ENCODE data around the gene PLD1. TPM values are rescaled to one million over a fixed set of nuclear protein-coding genes. Genes with fewer than 3 reads are reported as not detected.
"Not testable (repeated sequence)": the region's sequence is repeated elsewhere in the genome, so short reads cannot be mapped to it uniquely, and the experiment has no call there.

Gene PLD1
- total RNA-seq, 1 donor from 2014 or later: 8.8 TPM

GRCh38 chr3:171563298-171563697 lies 247.0 kb downstream of the PLD1 start:
- TF ChIP-seq CTCF (IDR thresholded peaks at IDR 0.05): no peak
- DNase-seq (ENCODE audit: low spot score in 2 of 2): no peak
- intact Hi-C loops (cut with DNase I): loop anchor here (10.0 kb wide), 1 partner anchor 378 kb away; no protein-coding TSS in a partner anchor
- H3K4me3 ChIP-seq: no peak overlapping the region
- no peaks in the 10 kb centered on the region for H3K36me3 ChIP-seq
- H3K4me1 ChIP-seq: no peaks in the 10 kb centered on the region
- no peaks in the 10 kb centered on the region for H3K9me3 ChIP-seq
- no peak overlapping the region for H3K27ac ChIP-seq
- no peaks in the 10 kb centered on the region for H3K27me3 ChIP-seq

GRCh38 chr3:171562459-171562858 lies 247.8 kb downstream of the PLD1 start:
- H3K27ac ChIP-seq; H3K4me1 ChIP-seq; H3K27me3 ChIP-seq; H3K9me3 ChIP-seq; H3K36me3 ChIP-seq; H3K4me3 ChIP-seq; DNase-seq (ENCODE audit: low spot score in 2 of 2): not testable (repeated sequence)
- intact Hi-C loops (cut with DNase I): loop anchor here (10.0 kb wide), 1 partner anchor 378 kb away; no protein-coding TSS in a partner anchor

- Histone ChIP-seq H3K4me3 (no peak overlapping the region), H3K9me3 (no peaks in the 10 kb centered on the region), H3K27ac (no peak overlapping the region), H3K4me1 (no peaks in the 10 kb centered on the region), H3K27me3 (no peaks in the 10 kb centered on the region), H3K36me3 (no peaks in the 10 kb centered on the region)
- intact Hi-C loops (cut with DNase I): loop anchor here (10.0 kb wide), 1 partner anchor 377 kb away; no protein-coding TSS in a partner anchor
- no peak for DNase-seq (ENCODE audit: low spot score in 2 of 2)
- TF ChIP-seq CTCF (IDR thresholded peaks at IDR 0.05): no peak
Observed at GRCh38 chr3:171561596-171562323, 248.5 kb downstream of the PLD1 start.

GRCh38 chr3:171559586-171559985 lies 250.7 kb downstream of the PLD1 start:
- intact Hi-C loops (cut with DNase I): no loop called here

GRCh38 chr3:171558188-171558696 lies 252.0 kb downstream of the PLD1 start:
- intact Hi-C loops (cut with DNase I): no loop called here
- Histone ChIP-seq H3K9me3 (no peaks in the 10 kb centered on the region), H3K36me3 (no peaks in the 10 kb centered on the region), H3K4me1 (no peaks in the 10 kb centered on the region), H3K27me3 (no peaks in the 10 kb centered on the region), H3K27ac (no peak overlapping the region), H3K4me3 (no peak overlapping the region)
- no peak for DNase-seq (ENCODE audit: low spot score in 2 of 2)
- no peak for TF ChIP-seq CTCF (IDR thresholded peaks at IDR 0.05)

More at GRCh38 chr3:171559586-171559985, 250.7 kb downstream of the PLD1 start:
- no peak for DNase-seq (ENCODE audit: low spot score in 2 of 2)
- no peaks in the 10 kb centered on the region for H3K9me3 ChIP-seq
- H3K27ac ChIP-seq: no peak overlapping the region
- TF ChIP-seq CTCF (IDR thresholded peaks at IDR 0.05): no peak
- H3K4me3 ChIP-seq: no peak overlapping the region
- H3K36me3 ChIP-seq: no peaks in the 10 kb centered on the region
- H3K4me1 ChIP-seq: no peaks in the 10 kb centered on the region
- no peaks in the 10 kb centered on the region for H3K27me3 ChIP-seq

GRCh38 chr3:171557173-171557572 lies 253.1 kb downstream of the PLD1 start:
- H3K36me3 ChIP-seq: no peaks in the 10 kb centered on the region
- no peak overlapping the region for H3K27ac ChIP-seq
- no peaks in the 10 kb centered on the region for H3K4me1 ChIP-seq
- no peak overlapping the region for H3K4me3 ChIP-seq
- no peaks in the 10 kb centered on the region for H3K9me3 ChIP-seq
- DNase-seq (ENCODE audit: low spot score in 2 of 2): no peak
- no peaks in the 10 kb centered on the region for H3K27me3 ChIP-seq
- TF ChIP-seq CTCF (IDR thresholded peaks at IDR 0.05): no peak
- intact Hi-C loops (cut with DNase I): no loop called here
